ENCODE measurements around the gene TSPEAR.

- TF ChIP-seq NFRKB (IDR thresholded peaks at IDR 0.05) (no peak), FOXA1 (IDR thresholded peaks at IDR 0.05) (no peak), FOXM1 (IDR thresholded peaks at IDR 0.05; ENCODE audit: borderline replicate concordance) (no peak), TARDBP (IDR thresholded peaks at IDR 0.05) (no peak), L3MBTL2 (conservative IDR thresholded peaks at IDR 0.05) (no peak), HDGF (IDR thresholded peaks at IDR 0.05; ENCODE audit: borderline replicate concordance) (no peak), ZNF384 (IDR thresholded peaks at IDR 0.05) (no peak), SUZ12 (IDR thresholded peaks at IDR 0.05) (no peak), SP1 (IDR thresholded peaks at IDR 0.05) (no peak), ELF4 (IDR thresholded peaks at IDR 0.05) (no peak), FOXK2 (IDR thresholded peaks at IDR 0.05) (no peak), ARNT (IDR thresholded peaks at IDR 0.05) (no peak), BHLHE40 (IDR thresholded peaks at IDR 0.05; ENCODE audit: borderline replicate concordance) (no peak), PKNOX1 (IDR thresholded peaks at IDR 0.05) (no peak)
Observed at GRCh38 chr21:44511219-44511937, 200.0 kb downstream of the TSPEAR start.

Data from HEK293T (cell line).